SK-MEL-5 (cell line): Measurements from ENCODE around the gene NOSIP. TPM values are rescaled to one million over a fixed set of nuclear protein-coding genes. Genes with fewer than 3 reads are reported as not detected.
A peak's percentile ranks its signal among the peaks of the same experiment; 100 is the strongest.

ENCODE experiments used
- DNase-seq: peaks from one replicate; pipeline ENCODE4 v3.0.0-alpha.2; 2016; ENCODE audit warnings: low read depth, low spot score
- in situ Hi-C: cut with HindIII; loops from 2 replicates; pipeline ENCODE4 v1.10.0; 2016; ENCODE audit warnings: low sequenced_read_pairs, high pct_unique_total_duplicates, low pct_unique_long_range_greater_than_20kb
- total RNA-seq: library from RNA; depleted of rRNA; stranded (reverse); fragments of >200 nt; shearing (Covaris generic); gene quantifications from 2 replicates; pipeline ENCODE4 v1.2.3, GENCODE V29; 2014

Gene NOSIP
- total RNA-seq, 1 experiment from 2014 or later = 38.4 TPM

GRCh38 chr19:49596954-49597702, 16.8 kb upstream of the NOSIP start:
- in situ Hi-C loops = no loop called here

GRCh38 chr19:49596407-49596806, 16.1 kb upstream of the NOSIP start:
- in situ Hi-C loops = no loop called here
- DNase-seq = no peak

More at GRCh38 chr19:49596954-49597702, 16.8 kb upstream of the NOSIP start:
- DNase-seq = no peak

GRCh38 chr19:49595819-49596404, 15.6 kb upstream of the NOSIP start:
- no peak for DNase-seq
- in situ Hi-C loops = no loop called here

GRCh38 chr19:49594993-49595818, 14.8 kb upstream of the NOSIP start:
- in situ Hi-C loops = no loop called here
- no peak for DNase-seq

GRCh38 chr19:49594157-49594992, 14.0 kb upstream of the NOSIP start:
- DNase-seq = no peak
- in situ Hi-C loops = no loop called here

GRCh38 chr19:49593233-49594113, 13.1 kb upstream of the NOSIP start:
- in situ Hi-C loops = no loop called here
- DNase-seq = peak; percentile 94

GRCh38 chr19:49592486-49593232, 12.3 kb upstream of the NOSIP start:
- in situ Hi-C loops = no loop called here

GRCh38 chr19:49591731-49592485, 11.6 kb upstream of the NOSIP start:
- DNase-seq = peak; percentile 43
- in situ Hi-C loops = no loop called here

More at GRCh38 chr19:49592486-49593232, 12.3 kb upstream of the NOSIP start:
- peak; percentile 9 for DNase-seq

GRCh38 chr19:49590971-49591730, 10.8 kb upstream of the NOSIP start, which contains the start of gene PRR12:
TSS of gene PRR12 (plus strand) at chr19:49591182. CDS start at chr19:49591655, 473 bp downstream.
- in situ Hi-C loops = no loop called here
- peak; percentile 74 for DNase-seq

GRCh38 chr19:49590071-49590970, 10.0 kb upstream of the NOSIP start:
- peak; percentile 96 for DNase-seq
- in situ Hi-C loops = no loop called here

GRCh38 chr19:49589502-49589905, 9.1 kb upstream of the NOSIP start:
- in situ Hi-C loops = no loop called here
- no peak for DNase-seq

- in situ Hi-C loops = no loop called here
- DNase-seq = no peak
Observed at GRCh38 chr19:49588365-49589122, 8.2 kb upstream of the NOSIP start.

- in situ Hi-C loops = no loop called here
- DNase-seq = no peak
Observed at GRCh38 chr19:49587227-49587626, 6.9 kb upstream of the NOSIP start.
